GM10266 (cell line): ENCODE data around the gene SLC22A14.

Experiments used
- DNase-seq: peaks from one replicate; pipeline ENCODE4 v3.0.0; 2012; ENCODE audit errors: extremely low spot score
- TF ChIP-seq, protein P1 (sequence below): IDR thresholded peaks from 2 replicates; pipeline ENCODE4 v1.5.1; 2012; ENCODE audit warnings: mild to moderate bottlenecking, low read depth; ENCODE audit not compliant: control insufficient read depth, insufficient read depth; ENCODE audit errors: missing control alignments

Gene SLC22A14

DNA sequence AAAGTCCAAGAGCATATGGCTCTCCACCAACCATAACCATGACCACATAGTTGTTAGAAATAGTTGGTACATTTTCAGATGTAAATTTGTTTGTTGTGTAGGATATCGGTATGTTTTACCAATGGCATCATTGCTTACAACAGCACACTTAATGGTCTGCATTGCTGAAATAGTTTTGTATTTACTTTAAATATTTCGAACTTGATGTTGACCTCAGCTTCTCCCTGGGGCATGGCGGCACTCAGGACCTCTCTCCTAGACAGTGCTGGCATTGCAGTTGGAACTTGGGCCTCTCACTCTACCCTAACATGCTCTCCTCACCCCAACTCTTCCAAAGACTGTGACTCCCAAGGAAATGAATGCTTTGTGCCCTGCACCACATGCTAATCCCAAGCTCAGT is 11.5 kb upstream of the SLC22A14 start:
- DNase-seq: no peak
- TF ChIP-seq, protein P1, sequence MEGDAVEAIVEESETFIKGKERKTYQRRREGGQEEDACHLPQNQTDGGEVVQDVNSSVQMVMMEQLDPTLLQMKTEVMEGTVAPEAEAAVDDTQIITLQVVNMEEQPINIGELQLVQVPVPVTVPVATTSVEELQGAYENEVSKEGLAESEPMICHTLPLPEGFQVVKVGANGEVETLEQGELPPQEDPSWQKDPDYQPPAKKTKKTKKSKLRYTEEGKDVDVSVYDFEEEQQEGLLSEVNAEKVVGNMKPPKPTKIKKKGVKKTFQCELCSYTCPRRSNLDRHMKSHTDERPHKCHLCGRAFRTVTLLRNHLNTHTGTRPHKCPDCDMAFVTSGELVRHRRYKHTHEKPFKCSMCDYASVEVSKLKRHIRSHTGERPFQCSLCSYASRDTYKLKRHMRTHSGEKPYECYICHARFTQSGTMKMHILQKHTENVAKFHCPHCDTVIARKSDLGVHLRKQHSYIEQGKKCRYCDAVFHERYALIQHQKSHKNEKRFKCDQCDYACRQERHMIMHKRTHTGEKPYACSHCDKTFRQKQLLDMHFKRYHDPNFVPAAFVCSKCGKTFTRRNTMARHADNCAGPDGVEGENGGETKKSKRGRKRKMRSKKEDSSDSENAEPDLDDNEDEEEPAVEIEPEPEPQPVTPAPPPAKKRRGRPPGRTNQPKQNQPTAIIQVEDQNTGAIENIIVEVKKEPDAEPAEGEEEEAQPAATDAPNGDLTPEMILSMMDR: no peak

DNA sequence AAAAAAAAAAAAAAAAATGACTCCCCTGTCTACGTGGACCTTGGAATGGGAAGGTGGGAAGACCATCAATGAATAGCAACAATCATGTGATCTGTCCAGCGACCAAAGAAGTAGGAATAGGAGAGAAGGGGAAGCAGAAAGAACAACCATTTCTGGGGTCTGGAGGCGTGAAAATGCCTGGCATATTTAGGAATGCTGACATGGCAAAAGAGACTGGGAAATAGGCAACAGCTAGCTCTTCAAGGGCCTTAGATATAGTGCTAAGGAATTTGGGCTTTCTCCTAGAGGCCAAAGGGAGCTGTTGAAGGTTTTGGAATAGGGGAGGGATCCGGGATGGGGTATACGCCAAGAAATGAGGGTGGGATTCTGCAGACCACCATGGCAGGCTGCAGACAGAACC is 10.5 kb upstream of the SLC22A14 start:
- no peak for DNase-seq
- TF ChIP-seq, protein P1: no peak

DNA sequence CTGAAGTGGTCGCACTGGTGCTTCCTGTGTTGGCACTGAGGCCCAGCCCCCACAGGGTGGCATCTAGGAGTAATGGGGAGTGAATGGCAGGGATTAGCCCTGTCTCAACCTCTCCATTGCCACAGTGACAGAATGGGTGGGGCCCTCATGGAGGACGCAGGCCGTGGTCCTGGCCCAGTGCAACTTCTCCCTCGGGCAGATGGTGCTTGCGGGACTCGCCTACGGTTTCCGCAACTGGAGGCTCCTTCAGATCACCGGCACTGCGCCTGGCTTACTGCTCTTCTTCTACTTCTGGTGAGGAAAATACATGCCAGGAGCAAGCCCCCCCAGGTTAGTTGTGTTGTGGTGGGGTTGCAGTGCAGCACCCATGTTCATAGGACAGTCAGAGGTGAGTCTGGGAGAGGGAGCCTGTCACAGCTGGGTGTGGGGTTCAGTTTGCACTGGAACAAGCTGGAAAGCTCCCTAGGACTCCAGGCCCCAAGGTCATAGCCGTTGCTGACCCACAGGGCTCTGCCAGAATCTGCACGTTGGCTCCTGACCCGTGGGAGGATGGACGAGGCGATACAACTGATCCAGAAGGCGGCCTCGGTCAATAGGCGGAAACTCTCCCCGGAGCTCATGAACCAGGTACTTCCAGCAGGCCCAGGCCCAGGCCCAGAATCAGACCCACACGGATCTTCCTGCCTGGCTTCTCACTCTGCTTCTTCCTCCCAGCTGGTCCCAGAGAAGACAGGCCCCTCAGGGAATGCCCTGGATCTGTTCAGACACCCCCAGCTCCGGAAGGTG is 7.0 kb upstream of the SLC22A14 start:
- TF ChIP-seq, protein P1: no peak
- no peak for DNase-seq

DNA sequence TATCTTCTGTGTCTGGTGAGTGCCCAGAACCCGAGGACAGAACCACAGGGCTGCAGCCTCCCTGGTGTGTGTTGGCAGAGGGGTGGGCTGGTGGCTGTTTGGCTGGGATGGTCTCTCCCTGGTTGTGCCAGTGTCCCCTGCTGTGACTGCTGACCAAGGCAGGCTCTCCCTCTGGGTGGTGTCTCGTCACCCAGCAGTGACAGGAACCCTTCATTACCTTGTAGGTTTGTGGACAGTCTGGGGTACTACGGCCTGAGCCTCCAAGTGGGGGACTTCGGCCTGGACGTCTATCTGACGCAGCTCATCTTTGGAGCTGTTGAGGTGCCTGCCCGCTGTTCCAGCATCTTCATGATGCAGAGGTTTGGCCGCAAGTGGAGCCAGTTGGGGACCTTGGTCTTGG is 6.4 kb upstream of the SLC22A14 start:
- DNase-seq: no peak
- TF ChIP-seq, protein P1: no peak

DNA sequence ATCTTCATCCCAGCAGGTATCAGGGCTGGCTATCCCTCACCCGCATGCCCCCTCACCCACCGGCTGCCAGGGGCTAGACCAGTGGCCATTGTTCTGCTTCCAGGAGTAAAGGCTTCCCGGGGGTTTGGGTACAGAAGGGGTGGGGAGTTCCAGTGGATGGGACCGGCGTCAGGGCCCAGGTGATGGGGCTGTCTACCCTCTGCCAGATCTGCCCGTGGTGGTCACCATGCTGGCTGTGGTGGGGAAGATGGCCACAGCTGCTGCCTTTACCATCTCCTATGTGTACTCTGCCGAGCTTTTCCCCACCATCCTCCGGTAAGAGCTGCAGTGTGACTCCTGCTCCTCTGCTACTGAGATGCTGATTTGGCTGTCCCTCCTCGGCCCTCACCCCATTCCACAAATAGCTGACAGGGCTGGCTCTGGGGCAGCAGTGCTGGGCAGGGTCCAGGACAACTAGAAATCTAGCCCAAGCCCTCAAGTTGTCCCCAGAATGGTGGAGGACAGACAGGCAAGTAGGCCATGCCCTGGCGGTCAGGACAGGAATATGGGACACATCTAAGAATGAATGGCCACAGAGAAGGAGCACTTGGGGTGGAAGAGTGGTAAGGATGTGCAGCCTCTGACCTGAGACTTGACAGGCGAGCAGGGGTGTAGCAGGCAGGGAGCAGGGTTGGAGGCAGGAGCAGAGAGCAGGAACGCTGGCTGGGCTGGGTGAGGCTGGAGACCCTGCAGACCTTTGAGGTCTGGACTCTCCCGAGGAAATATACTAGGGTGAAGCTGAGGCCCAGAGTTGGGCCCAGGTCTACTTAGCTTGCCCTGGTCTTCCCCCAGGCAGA is 5.8 kb upstream of the SLC22A14 start:
- TF ChIP-seq, protein P1: no peak
- DNase-seq: no peak

DNA sequence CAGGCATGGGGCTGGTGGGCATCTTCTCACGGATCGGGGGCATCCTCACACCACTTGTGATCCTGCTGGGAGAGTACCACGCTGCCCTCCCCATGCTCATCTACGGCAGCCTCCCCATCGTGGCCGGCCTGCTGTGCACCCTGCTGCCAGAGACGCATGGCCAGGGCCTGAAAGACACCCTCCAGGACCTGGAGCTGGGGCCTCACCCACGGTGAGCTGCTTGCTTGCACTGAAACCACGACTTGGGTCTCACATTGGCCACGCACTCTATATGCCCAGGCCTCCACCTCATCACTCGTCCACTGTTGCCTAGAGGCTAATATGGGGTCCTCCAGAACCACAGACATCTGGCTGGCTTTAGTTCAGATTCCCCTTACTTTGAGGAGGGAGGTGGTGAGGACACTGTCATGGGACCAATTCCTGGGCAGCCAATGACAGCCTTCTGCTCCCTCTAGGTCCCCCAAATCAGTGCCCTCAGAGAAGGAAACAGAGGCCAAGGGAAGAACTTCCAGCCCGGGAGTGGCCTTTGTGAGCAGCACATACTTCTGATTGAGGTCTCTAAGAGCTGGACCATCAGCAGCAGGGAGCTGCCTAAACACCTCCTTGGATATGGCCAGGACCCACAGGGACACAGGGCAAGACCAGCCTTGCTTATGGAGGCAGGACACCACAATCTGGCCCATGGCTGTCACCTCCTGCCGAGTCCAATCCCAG is 5.0 kb upstream of the SLC22A14 start:
- TF ChIP-seq, protein P1: no peak
- DNase-seq: no peak
